HepG2 (cell line): ENCODE data around the gene TMCO4. TPM values are rescaled to one million over a fixed set of nuclear protein-coding genes. Genes with fewer than 3 reads are reported as not detected.

Experiments
- ATAC-seq: fragments of 200-7000 bp; cut with Tn5 transposase; 3 replicates; pipeline ENCODE4 v1.9.1; 2020; ENCODE audit warnings: mild to moderate bottlenecking, moderate library complexity
- BruUV-seq: library from RNA; stranded (reverse); fragments of 400-500 nt; replicated peaks from 2 replicates; lab custom pipeline; 2021; lab: Mats Ljungman, UMichigan
- CTCF ChIA-PET: fragments of 300-600 bp; formaldehyde crosslinking; extraction: SDS; loops from one replicate; lab custom pipeline; 2021; ENCODE audit warnings: low total read pairs, inconsistent platforms, low intra/inter-chr PET ratio; lab: Yijun Ruan, JAX
- POLR2A ChIA-PET: fragments of 350-600 bp; sonication (Branson Sonifier 250); formaldehyde crosslinking; loops from one replicate; lab custom pipeline; 2020; ENCODE audit warnings: antibody characterized with exemption, inconsistent platforms; lab: Yijun Ruan, JAX
- DNase-seq: peaks from one replicate; pipeline ENCODE4 v3.0.0-alpha.2; 2015; ENCODE audit warnings: low spot score
- FAIRE-seq: peaks from 3 replicates; lab custom pipeline; 2011; peaks lifted over from hg19 to GRCh38; lab: Jason Lieb, UNC
- H2AFZ ChIP-seq: one replicate; pipeline ENCODE4 v1.6.1; 2011; ENCODE audit warnings: low read length, inconsistent platforms
- H3K27ac ChIP-seq: fragments of 300-600 bp; 3 replicates; pipeline ENCODE4 v1.8.0; 2011; ENCODE audit warnings: mixed run types, mild to moderate bottlenecking, mixed read lengths, low read length, inconsistent platforms; ENCODE audit not compliant: insufficient read depth; ENCODE audit errors: extremely low read length
- H3K27me3 ChIP-seq, 2 experiments: fragments of 200-600 bp in 1 of 2; 2 replicates in 1 of 2; 3 replicates in 1 of 2; pipeline versions ENCODE4 v1.6.0 to v1.8.0; 2011; ENCODE audit warnings: low read length in 2 of 2, mild to moderate bottlenecking in 2 of 2, moderate library complexity in 2 of 2, inconsistent platforms in 1 of 2; ENCODE audit not compliant: insufficient read depth in 2 of 2, control insufficient read depth in 1 of 2
- H3K36me3 ChIP-seq, 2 experiments: fragments of 200-600 bp in 1 of 2; replicated peaks in 1 of 2; 2 replicates in 1 of 2; 3 replicates in 1 of 2; pipeline versions ENCODE4 v1.5.1 to v1.8.0; 2011; ENCODE audit warnings: low read length in 2 of 2, inconsistent platforms in 1 of 2; ENCODE audit not compliant: insufficient read depth in 2 of 2, control insufficient read depth in 1 of 2
- H3K4me1 ChIP-seq: 2 replicates; pipeline ENCODE4 v1.5.1; 2012; ENCODE audit warnings: low read length, inconsistent platforms; ENCODE audit not compliant: insufficient read depth
- H3K4me2 ChIP-seq: 2 replicates; pipeline ENCODE4 v1.6.0; 2011; ENCODE audit warnings: low read depth, low read length, inconsistent platforms
- H3K4me3 ChIP-seq, 3 experiments: fragments of 200-600 bp in 1 of 3; sonication (generic), shearing (Covaris generic) in 1 of 3; replicated peaks in 1 of 3; 2 replicates each; pipeline ENCODE4 v1.5.1; 2011 to 2016; ENCODE audit warnings: low read length in 3 of 3, inconsistent platforms in 2 of 3, low read depth in 2 of 3, mild to moderate bottlenecking in 2 of 3, control low read depth in 1 of 3, mixed read lengths in 1 of 3; ENCODE audit not compliant: insufficient read depth in 1 of 3
- H3K79me2 ChIP-seq: one replicate; pipeline ENCODE4 v1.6.1; 2011; ENCODE audit warnings: low read length, inconsistent platforms; ENCODE audit not compliant: insufficient read depth
- H3K9ac ChIP-seq: 2 replicates; pipeline ENCODE4 v1.6.0; 2011; ENCODE audit warnings: mild to moderate bottlenecking, low read depth, low read length, inconsistent platforms; ENCODE audit not compliant: insufficient read depth
- H3K9me3 ChIP-seq: 2 replicates; pipeline ENCODE4 v1.5.1; 2012; ENCODE audit warnings: mild to moderate bottlenecking, low read length
- H4K20me1 ChIP-seq: 2 replicates; pipeline ENCODE4 v1.6.0; 2011; ENCODE audit warnings: inconsistent platforms, mild to moderate bottlenecking, low read length, moderate library complexity; ENCODE audit not compliant: insufficient read depth
- E2F1 ChIP-seq: sonication (generic); formaldehyde crosslinking; IDR thresholded peaks from 2 replicates; pipeline ENCODE4 v1.5.0; 2020; ENCODE audit warnings: missing genetic modification reagents
- FOSL1 ChIP-seq: sonication (generic); formaldehyde crosslinking; IDR thresholded peaks from 2 replicates; pipeline ENCODE4 v1.9.0; 2021; ENCODE audit warnings: missing genetic modification reagents, borderline replicate concordance
- MNT ChIP-seq: fragments of 450-650 bp; IDR thresholded peaks from 2 replicates; pipeline ENCODE4 v1.6.1; 2016
- MXD1 ChIP-seq: sonication (generic); formaldehyde crosslinking; IDR thresholded peaks from 2 replicates; pipeline ENCODE4 v1.4.0; 2020; ENCODE audit warnings: mild to moderate bottlenecking, missing genetic modification reagents
- RAD51 ChIP-seq: fragments of 450-650 bp; IDR thresholded peaks from 2 replicates; pipeline ENCODE4 v1.6.1; 2016; ENCODE audit warnings: borderline replicate concordance
- SIX4 ChIP-seq: sonication (generic); formaldehyde crosslinking; IDR thresholded peaks from 2 replicates; pipeline ENCODE4 v1.4.0; 2020; ENCODE audit warnings: missing genetic modification reagents
- SNAPC2 ChIP-seq: sonication (generic); formaldehyde crosslinking; IDR thresholded peaks from 2 replicates; pipeline ENCODE4 v1.8.1; 2022; ENCODE audit warnings: mild to moderate bottlenecking, missing genetic modification reagents
- TGIF2 ChIP-seq: IDR thresholded peaks from 2 replicates; pipeline ENCODE4 v1.6.1; 2016; ENCODE audit warnings: control low read depth, missing compliant biosample characterization
- TRIM22 ChIP-seq: fragments of 450-650 bp; IDR thresholded peaks from 2 replicates; pipeline ENCODE4 v1.6.1; 2017
- WGBS: methylation state at CpG from one replicate; pipeline ENCODE4 v1.1.6; 2017; ENCODE audit warnings: low lambda C conversion rate; 5-methylcytosine and 5-hydroxymethylcytosine counted together
- in situ Hi-C: cut with HindIII; loops from 2 replicates; pipeline ENCODE4 v1.10.0; 2017; ENCODE audit warnings: low pct_unique_long_range_greater_than_20kb; ENCODE audit not compliant: extremely low pct_ligation_motif_present
- intact Hi-C: fragments of 100-400 bp; cut with micrococcal nuclease; formaldehyde crosslinking; loops from one replicate; pipeline ENCODE4 v1.10.0; 2022; ENCODE audit not compliant: unreplicated experiment
- polyA plus RNA-seq, 8 experiments: library from polyadenylated mRNA; depleted of rRNA in 3 of 8; stranded (reverse) in 7 of 8; unstranded in 1 of 8; fragments of >200 nt; fragmentation: Illumina TruSeq in 4 of 8; extraction: Trizol in 4 of 8; gene quantifications; 2 replicates each; pipeline versions ENCODE4 v1.2.1 to v1.2.3, GENCODE V29; 2011 to 2016; ENCODE audit warnings: low read depth in 4 of 8, missing spikeins in 1 of 8, mixed read lengths in 1 of 8; ENCODE audit not compliant: insufficient read depth in 1 of 8
- total RNA-seq, 5 experiments: library from RNA; depleted of rRNA; stranded (reverse); fragments of >200 nt; fragmentation: Illumina TruSeq; extraction: Trizol; gene quantifications; 2 replicates each; pipeline ENCODE4 v1.2.3, GENCODE V29; 2016; ENCODE audit warnings: low read depth in 1 of 5
- TF ChIP-seq, protein P1 (sequence below): sonication (generic); formaldehyde crosslinking; conservative IDR thresholded peaks from 2 replicates; pipeline ENCODE4 v1.8.0; 2022; ENCODE audit warnings: mild to moderate bottlenecking, moderate library complexity, missing genetic modification reagents
- TF ChIP-seq, protein P2 (sequence below): sonication (generic); formaldehyde crosslinking; IDR thresholded peaks from 2 replicates; pipeline ENCODE4 v1.8.0; 2022; ENCODE audit warnings: missing genetic modification reagents, low read depth, mild to moderate bottlenecking, borderline replicate concordance

TMCO4 gene
- total and polyA plus RNA-seq, 2 of the 13 experiments (the other 11 are each of a cell fraction or from before 2014, with no cell fraction given), result 2.1 to 4.1 TPM

- H3K9ac ChIP-seq, result no peak overlapping the region
- H3K27ac ChIP-seq, result no peak overlapping the region
- BruUV-seq, result no TSS peak
- no peak overlapping the region for H3K4me3 ChIP-seq
- no peaks in the 10 kb centered on the region for H3K79me2 ChIP-seq
- intact Hi-C loops (no loop called here), in situ Hi-C loops (no loop called here)
- H3K9me3 ChIP-seq, result no peaks in the 10 kb centered on the region
- ATAC-seq (no peak), FAIRE-seq (no peak), DNase-seq (no peak)
- no peaks in the 10 kb centered on the region for H3K4me1 ChIP-seq
- TF ChIP-seq MNT (no peak), RAD51 (no peak), SIX4 (CRISPR knock-in tag) (no peak), FOSL1 (CRISPR knock-in tag) (no peak), MXD1 (no peak), TRIM22 (no peak), TGIF2 (CRISPR knock-in tag) (no peak), E2F1 (CRISPR knock-in tag) (no peak), SNAPC2 (CRISPR knock-in tag) (no peak)
- TF ChIP-seq, protein P1, sequence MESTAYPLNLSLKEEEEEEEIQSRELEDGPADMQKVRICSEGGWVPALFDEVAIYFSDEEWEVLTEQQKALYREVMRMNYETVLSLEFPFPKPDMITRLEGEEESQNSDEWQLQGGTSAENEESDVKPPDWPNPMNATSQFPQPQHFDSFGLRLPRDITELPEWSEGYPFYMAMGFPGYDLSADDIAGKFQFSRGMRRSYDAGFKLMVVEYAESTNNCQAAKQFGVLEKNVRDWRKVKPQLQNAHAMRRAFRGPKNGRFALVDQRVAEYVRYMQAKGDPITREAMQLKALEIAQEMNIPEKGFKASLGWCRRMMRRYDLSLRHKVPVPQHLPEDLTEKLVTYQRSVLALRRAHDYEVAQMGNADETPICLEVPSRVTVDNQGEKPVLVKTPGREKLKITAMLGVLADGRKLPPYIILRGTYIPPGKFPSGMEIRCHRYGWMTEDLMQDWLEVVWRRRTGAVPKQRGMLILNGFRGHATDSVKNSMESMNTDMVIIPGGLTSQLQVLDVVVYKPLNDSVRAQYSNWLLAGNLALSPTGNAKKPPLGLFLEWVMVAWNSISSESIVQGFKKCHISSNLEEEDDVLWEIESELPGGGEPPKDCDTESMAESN (CRISPR knock-in tag), result no peak
- TF ChIP-seq, protein P2, sequence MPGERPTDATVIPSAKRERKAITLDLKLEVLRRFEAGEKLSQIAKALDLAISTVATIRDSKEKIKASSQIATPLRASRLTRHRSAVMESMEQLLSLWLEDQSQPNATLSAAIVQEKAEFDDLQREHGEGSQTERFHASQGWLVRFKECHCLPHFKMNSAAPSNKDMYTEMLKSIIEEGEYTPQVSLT (CRISPR knock-in tag), result no peak
- ChIA-PET POLR2A (no interaction called here), CTCF (no interaction called here)
- H3K36me3 ChIP-seq, result no peaks in the 10 kb centered on the region
- no peak overlapping the region for H3K4me2 ChIP-seq
- no peak overlapping the region for H2AFZ ChIP-seq
- H4K20me1 ChIP-seq, result no peaks in the 10 kb centered on the region
- no peaks in the 10 kb centered on the region; a peak in 1 of 5 replicates for H3K27me3 ChIP-seq
- 61% methylated on average over 6 of the region's 7 CpGs for WGBS
Measured at GRCh38 chr1:19690342-19690741, 109.4 kb downstream of the TMCO4 start.
